Heart left ventricle (tissue), 16 donors: ENCODE data around the gene PRSS57. TPM values are rescaled to one million over a fixed set of nuclear protein-coding genes. Genes with fewer than 3 reads are reported as not detected.

Experiments used
- ATAC-seq, 4 donors: fragments of 200-7000 bp; cut with Tn5 transposase; one replicate each; pipeline ENCODE4 v1.9.1; 2020 to 2022; ENCODE audit warnings: moderate library complexity in 4 of 4, mild to moderate bottlenecking in 3 of 4, moderate number of reproducible peaks in 1 of 4
- DNase-seq, 5 donors: peaks; one replicate each; pipeline ENCODE4 v3.0.0-alpha.2; 2020
- H3K27ac ChIP-seq, 12 donors: fragments of 200-600 bp; sonication (generic) in 4 of 12; one replicate each; pipeline versions ENCODE4 v1.5.0 to v1.8.0; 2016 to 2022; ENCODE audit warnings: mild to moderate bottlenecking in 2 of 12
- H3K27me3 ChIP-seq, 9 donors: fragments of 200-600 bp; sonication (generic) in 2 of 9; one replicate each; pipeline versions ENCODE4 v1.5.1 to v1.8.0; 2016 to 2022; ENCODE audit warnings: mild to moderate bottlenecking in 3 of 9
- H3K36me3 ChIP-seq, 9 donors: fragments of 200-600 bp; sonication (generic) in 2 of 9; one replicate each; pipeline versions ENCODE4 v1.5.0 to v1.8.0; 2018 to 2022; ENCODE audit warnings: mild to moderate bottlenecking in 2 of 9
- H3K4me1 ChIP-seq, 12 donors: fragments of 200-600 bp; sonication (generic) in 4 of 12; one replicate each; pipeline versions ENCODE4 v1.5.0 to v1.8.0; 2016 to 2022; ENCODE audit warnings: mild to moderate bottlenecking in 3 of 12
- H3K4me3 ChIP-seq, 12 donors: fragments of 200-600 bp; sonication (generic) in 4 of 12; one replicate each; pipeline versions ENCODE4 v1.5.0 to v1.8.0; 2017 to 2022; ENCODE audit warnings: mild to moderate bottlenecking in 9 of 12, moderate library complexity in 4 of 12
- H3K9me3 ChIP-seq, 12 donors: fragments of 200-600 bp; sonication (generic) in 4 of 12; one replicate each; pipeline versions ENCODE4 v1.5.0 to v1.8.0; 2016 to 2022; ENCODE audit warnings: mild to moderate bottlenecking in 1 of 12
- POLR2A ChIP-seq, 2 donors: fragments of 450-650 bp; IDR thresholded peaks; one replicate each; pipeline ENCODE4 v1.6.1; 2017; ENCODE audit warnings: antibody characterized with exemption in 2 of 2, mild to moderate bottlenecking in 2 of 2, moderate library complexity in 2 of 2
- WGBS, 4 donors: extraction: QIAGEN DNeasy Blood & Tissue Kit in 2 of 4; methylation state at CpG; one replicate each; pipeline versions ENCODE4 v1.1.5 to v1.1.7; 2013 to 2018; 5-methylcytosine and 5-hydroxymethylcytosine counted together
- intact Hi-C, 10 donors: fragments of 100-400 bp; cut with DNase I; formaldehyde crosslinking; loops; one replicate each; pipeline versions ENCODE4 v1.11.1 to v1.14.2; 2022
- polyA plus RNA-seq, 2 donors: library from polyadenylated mRNA; stranded (reverse); fragments of 200-250 nt; gene quantifications; one replicate each; pipeline ENCODE4 v1.2.3, GENCODE V29; 2013
- total RNA-seq, 9 donors: library from RNA; depleted of rRNA in 2 of 9; stranded (reverse); fragments of >200 nt in 2 of 9; fragmentation: NEBNext Ultra II Directional in 3 of 9; extraction: Animal tissue kit (Norgen Biotek cat#: 25700) in 3 of 9; gene quantifications; one replicate each; pipeline versions ENCODE4 v1.1.0 to v1.2.4, GENCODE V29; 2016 to 2023
- TF ChIP-seq, protein P1 (sequence below), 12 donors: fragments of 200-600 bp; sonication (generic) in 4 of 12; IDR thresholded peaks; one replicate each; pipeline versions ENCODE4 v1.5.0 to v1.8.0; 2018 to 2022; ENCODE audit warnings: antibody characterized with exemption in 12 of 12, mild to moderate bottlenecking in 5 of 12
- donor health status: ischemic (EF 13 %, LVEDD 7.1; RV severe dilation, severe dysfunction).
- donor health status: healthy with polysubstance abuse.
- donor health status: DM: no; HTN: yes; CAD: no.
- donor health status: DM: no; HTN: no; CAD: no.
- donor health status: ischemic (EF 25% LVEDD 6.9; RV normal size, moderate dysfunction).
- donor health status: ischemic (EF 25% LVEDD 5.7; RV mildly dilated, moderate dysfunction).
- donor health status: healthy.
- donor health status: DM: yes; HTN: yes; CAD: no.
- donor health status: ischemic (EF 35%, LVEDD 5.7; RV mildly dilated, moderate dysfunction).
- donor health status: nonischemic (EF 11% LVEDD 7.7; RV severe dilation, severe dysfunction).
- donor health status: DM: yes; HTN: yes; CAD: no.
- donor health status: PGD.
- donor health status: ischemic (EF 29% LVEDD 5.4; RV normal size, mild dysfunction).
- donor health status: nonischemic (EF 23%, LVEDD 6.1; RV moderate dilation, normal function).

PRSS57 gene
- total and polyA plus RNA-seq, 11 donors = not detected

DNA sequence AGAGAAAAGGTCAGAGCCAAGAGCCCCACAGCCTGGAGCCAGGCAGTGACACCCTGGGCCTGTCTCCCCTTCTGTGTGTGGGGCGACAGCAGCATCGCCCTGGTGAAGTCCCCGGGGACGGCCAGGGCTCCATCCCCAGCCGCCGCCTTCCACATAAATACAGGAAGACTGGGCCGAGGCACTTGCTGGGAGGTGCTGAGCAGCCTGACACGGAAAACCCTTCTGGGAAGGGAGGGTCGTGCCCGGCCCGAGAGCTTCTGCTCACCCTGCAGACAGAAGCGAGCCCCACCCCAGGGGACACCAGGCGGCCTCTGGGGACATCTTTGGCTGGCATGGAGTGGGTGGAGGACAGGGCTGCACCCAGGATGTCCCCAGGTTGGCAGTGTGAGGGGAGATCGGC lies 50.5 kb downstream of the PRSS57 start:
- no peak for DNase-seq
- H3K27ac ChIP-seq = no peak overlapping the region
- H3K9me3 ChIP-seq = no peaks in the 10 kb centered on the region
- H3K36me3 ChIP-seq = peaks cover 0 to 51% (median 37%) of the 10 kb centered on the region in 9 donors
- H3K27me3 ChIP-seq = no peaks in the 10 kb centered on the region
- peaks cover 0 to 4% (median 0%) of the 10 kb centered on the region in 12 donors for H3K4me1 ChIP-seq
- intact Hi-C loops = no loop called here
- WGBS, 4 donors = 78 to 85% (median 81%) methylated on average over 11 to 14 of the region's 14 CpGs
- no peak for ATAC-seq
- TF ChIP-seq POLR2A (IDR thresholded peaks at IDR 0.05) = no peak
- TF ChIP-seq, protein P1, sequence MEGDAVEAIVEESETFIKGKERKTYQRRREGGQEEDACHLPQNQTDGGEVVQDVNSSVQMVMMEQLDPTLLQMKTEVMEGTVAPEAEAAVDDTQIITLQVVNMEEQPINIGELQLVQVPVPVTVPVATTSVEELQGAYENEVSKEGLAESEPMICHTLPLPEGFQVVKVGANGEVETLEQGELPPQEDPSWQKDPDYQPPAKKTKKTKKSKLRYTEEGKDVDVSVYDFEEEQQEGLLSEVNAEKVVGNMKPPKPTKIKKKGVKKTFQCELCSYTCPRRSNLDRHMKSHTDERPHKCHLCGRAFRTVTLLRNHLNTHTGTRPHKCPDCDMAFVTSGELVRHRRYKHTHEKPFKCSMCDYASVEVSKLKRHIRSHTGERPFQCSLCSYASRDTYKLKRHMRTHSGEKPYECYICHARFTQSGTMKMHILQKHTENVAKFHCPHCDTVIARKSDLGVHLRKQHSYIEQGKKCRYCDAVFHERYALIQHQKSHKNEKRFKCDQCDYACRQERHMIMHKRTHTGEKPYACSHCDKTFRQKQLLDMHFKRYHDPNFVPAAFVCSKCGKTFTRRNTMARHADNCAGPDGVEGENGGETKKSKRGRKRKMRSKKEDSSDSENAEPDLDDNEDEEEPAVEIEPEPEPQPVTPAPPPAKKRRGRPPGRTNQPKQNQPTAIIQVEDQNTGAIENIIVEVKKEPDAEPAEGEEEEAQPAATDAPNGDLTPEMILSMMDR (IDR thresholded peaks at IDR 0.05) = no peak
- no peak overlapping the region for H3K4me3 ChIP-seq

DNA sequence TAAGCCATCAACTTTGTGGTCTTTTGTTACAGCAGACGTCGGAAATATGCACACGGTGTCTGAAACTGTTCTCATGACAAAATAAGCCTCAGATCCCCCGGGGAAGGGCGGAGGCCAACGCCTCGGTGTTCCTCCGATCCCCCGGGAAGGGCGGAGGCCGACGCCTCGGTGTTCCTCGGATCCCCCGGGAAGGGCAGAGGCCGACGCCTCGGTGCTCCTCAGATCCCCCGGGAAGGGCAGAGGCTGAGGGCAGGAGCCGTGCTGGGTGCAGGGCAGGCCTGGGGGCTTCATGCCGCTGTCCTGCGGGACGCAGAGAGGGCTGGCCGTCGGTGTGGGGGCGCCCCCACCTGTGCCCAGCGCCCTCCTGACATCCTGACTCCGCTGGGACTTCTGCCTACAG lies 50.9 kb downstream of the PRSS57 start:
- Histone ChIP-seq H3K27me3 (no peaks in the 10 kb centered on the region), H3K4me1 (peaks cover 0 to 6% (median under 1%) of the 10 kb centered on the region in 12 donors), H3K4me3 (no peak overlapping the region), H3K36me3 (peaks cover 0 to 47% (median 35%) of the 10 kb centered on the region in 9 donors), H3K27ac (no peak overlapping the region), H3K9me3 (no peaks in the 10 kb centered on the region)
- DNase-seq (no peak), ATAC-seq (no peak)
- intact Hi-C loops = no loop called here
- TF ChIP-seq, protein P1 (IDR thresholded peaks at IDR 0.05) = no peak
- no peak for TF ChIP-seq POLR2A (IDR thresholded peaks at IDR 0.05)
- 67 to 76% (median 72%) methylated on average over 12 to 28 of the region's 28 CpGs for WGBS, 4 donors

DNA sequence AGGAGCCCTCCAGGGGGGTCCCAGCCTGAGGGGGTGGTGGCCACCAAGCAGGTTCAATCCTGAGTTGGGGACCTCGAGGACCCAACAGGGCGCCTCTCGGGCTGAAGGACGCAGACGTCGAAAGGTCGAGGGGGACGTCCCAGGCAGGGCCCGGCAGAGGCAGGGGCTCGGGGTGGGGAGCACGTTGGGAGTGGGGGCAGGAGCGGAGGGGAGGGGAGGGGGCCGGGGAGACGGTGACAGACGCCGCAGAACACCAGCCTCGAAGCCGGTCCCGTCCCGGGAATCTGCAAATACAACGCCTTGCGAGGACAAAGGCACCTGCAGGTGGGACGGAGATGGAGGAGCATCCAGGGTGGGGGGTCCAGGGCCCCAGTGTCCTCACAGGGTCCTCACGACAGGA lies 51.5 kb downstream of the PRSS57 start:
- WGBS, 4 donors = 88 to 92% (median 90%) methylated on average over 24 of the region's 24 CpGs
- H3K36me3 ChIP-seq = peaks cover 0 to 40% (median 29%) of the 10 kb centered on the region in 9 donors

DNA sequence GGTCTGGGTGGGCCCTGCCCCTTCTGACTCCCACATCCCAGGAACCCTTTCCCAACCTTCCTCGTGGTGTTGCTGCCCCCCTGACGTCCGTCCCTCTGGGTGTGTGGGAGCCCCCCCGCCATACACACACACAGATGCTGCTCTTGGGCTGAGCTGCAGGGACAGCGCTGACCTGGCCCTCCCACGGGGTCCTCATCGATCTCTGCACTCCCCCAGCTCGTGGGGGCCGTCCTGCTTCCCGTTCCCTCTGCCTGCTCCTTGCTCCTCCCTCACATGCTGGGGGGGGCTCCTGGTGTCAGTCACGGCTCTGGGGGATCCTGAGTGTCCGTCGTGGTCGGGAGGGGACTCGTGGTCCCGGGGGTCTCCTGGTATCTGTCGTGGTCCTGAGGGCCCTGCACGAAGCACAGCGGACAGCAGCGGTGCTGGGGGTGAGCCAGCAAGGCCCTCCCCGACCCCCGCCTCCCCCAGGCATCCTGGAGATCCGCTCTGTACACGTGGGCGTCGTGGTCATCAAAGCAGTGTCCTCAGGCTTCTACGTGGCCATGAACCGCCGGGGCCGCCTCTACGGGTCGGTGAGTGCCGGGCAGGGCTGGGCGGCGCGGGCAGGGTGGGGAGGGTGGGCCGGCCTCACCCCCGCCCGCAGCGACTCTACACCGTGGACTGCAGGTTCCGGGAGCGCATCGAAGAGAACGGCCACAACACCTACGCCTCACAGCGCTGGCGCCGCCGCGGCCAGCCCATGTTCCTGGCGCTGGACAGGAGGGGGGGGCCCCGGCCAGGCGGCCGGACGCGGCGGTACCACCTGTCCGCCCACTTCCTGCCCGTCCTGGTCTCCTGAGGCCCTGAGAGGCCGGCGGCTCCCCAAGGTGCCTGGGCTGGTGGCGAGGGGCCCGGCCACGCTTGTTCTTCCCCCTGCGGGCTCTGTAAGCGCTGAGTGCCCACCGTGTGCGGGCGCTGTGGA lies 52.2 kb downstream of the PRSS57 start:
- Histone ChIP-seq H3K4me3 (no peak overlapping the region), H3K27me3 (peaks cover 0 to 6% (median 0%) of the 10 kb centered on the region in 9 donors), H3K36me3 (peaks cover 0 to 34% (median 23%) of the 10 kb centered on the region in 9 donors), H3K4me1 (peaks cover 0 to 14% (median 10%) of the 10 kb centered on the region in 12 donors), H3K27ac (no peak overlapping the region), H3K9me3 (no peaks in the 10 kb centered on the region)
- no peak for ATAC-seq
- TF ChIP-seq POLR2A (IDR thresholded peaks at IDR 0.05) = no peak
- TF ChIP-seq, protein P1 (IDR thresholded peaks at IDR 0.05) = no peak
- DNase-seq = no peak
- 83 to 91% (median 86%) methylated on average over 39 to 70 of the region's 70 CpGs for WGBS, 4 donors
- intact Hi-C loops = no loop called here

More for the DNA sequence above, 51.5 kb downstream of the PRSS57 start:
- no peak overlapping the region for H3K4me3 ChIP-seq
- intact Hi-C loops = no loop called here
- peaks cover 0 to 2% (median 0%) of the 10 kb centered on the region in 9 donors for H3K27me3 ChIP-seq
- H3K27ac ChIP-seq = no peak overlapping the region
- DNase-seq (no peak), ATAC-seq (no peak)
- no peak for TF ChIP-seq POLR2A (IDR thresholded peaks at IDR 0.05)
- TF ChIP-seq, protein P1 (IDR thresholded peaks at IDR 0.05) = no peak
- no peaks in the 10 kb centered on the region for H3K9me3 ChIP-seq
- peaks cover 0 to 12% (median 7%) of the 10 kb centered on the region in 12 donors for H3K4me1 ChIP-seq
